Measurements from ENCODE around the gene UMPS.
A peak's percentile ranks its signal among the peaks of the same experiment; 100 is the strongest.
"Not testable (repeated sequence)": the region's sequence is repeated elsewhere in the genome, so short reads cannot be mapped to it uniquely, and the experiment has no call there.

Gene UMPS

GRCh38 chr3:124748560-124749198 lies 18.4 kb downstream of the UMPS start:
- TF ChIP-seq, protein P1, sequence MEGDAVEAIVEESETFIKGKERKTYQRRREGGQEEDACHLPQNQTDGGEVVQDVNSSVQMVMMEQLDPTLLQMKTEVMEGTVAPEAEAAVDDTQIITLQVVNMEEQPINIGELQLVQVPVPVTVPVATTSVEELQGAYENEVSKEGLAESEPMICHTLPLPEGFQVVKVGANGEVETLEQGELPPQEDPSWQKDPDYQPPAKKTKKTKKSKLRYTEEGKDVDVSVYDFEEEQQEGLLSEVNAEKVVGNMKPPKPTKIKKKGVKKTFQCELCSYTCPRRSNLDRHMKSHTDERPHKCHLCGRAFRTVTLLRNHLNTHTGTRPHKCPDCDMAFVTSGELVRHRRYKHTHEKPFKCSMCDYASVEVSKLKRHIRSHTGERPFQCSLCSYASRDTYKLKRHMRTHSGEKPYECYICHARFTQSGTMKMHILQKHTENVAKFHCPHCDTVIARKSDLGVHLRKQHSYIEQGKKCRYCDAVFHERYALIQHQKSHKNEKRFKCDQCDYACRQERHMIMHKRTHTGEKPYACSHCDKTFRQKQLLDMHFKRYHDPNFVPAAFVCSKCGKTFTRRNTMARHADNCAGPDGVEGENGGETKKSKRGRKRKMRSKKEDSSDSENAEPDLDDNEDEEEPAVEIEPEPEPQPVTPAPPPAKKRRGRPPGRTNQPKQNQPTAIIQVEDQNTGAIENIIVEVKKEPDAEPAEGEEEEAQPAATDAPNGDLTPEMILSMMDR (conservative IDR thresholded peaks at IDR 0.05), result no peak
- no peak overlapping the region for H3K27ac ChIP-seq

- not testable (repeated sequence) for H3K27ac ChIP-seq
Observed at GRCh38 chr3:124749877-124750276, 19.6 kb downstream of the UMPS start.

DNA sequence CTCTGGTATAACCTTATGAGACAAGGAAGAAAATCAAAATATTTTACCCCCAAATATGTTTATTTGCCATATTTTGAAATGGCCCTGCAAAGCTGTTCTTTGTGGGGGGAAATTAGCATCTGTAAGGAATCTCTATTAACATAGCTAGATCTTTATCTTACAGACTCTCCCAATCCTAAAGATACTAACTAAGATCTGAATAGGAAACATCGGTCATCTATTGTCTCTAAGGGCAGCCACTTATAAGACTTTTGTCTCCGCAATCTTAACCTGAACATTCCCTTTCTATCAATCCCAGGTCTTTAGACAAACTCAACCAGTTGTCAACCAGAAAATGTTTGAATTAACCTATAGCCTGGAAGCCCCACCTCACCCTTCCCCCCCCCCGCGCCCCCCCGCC lies 21.2 kb downstream of the UMPS start:
- TF ChIP-seq, protein P1 (conservative IDR thresholded peaks at IDR 0.05), result no peak

GRCh38 chr3:124752051-124752450 lies 21.8 kb downstream of the UMPS start:
- H3K27ac ChIP-seq, result no peak overlapping the region
- TF ChIP-seq, protein P1 (conservative IDR thresholded peaks at IDR 0.05), result no peak

More for the DNA sequence above, 21.2 kb downstream of the UMPS start:
- H3K27ac ChIP-seq, result no peak overlapping the region

DNA sequence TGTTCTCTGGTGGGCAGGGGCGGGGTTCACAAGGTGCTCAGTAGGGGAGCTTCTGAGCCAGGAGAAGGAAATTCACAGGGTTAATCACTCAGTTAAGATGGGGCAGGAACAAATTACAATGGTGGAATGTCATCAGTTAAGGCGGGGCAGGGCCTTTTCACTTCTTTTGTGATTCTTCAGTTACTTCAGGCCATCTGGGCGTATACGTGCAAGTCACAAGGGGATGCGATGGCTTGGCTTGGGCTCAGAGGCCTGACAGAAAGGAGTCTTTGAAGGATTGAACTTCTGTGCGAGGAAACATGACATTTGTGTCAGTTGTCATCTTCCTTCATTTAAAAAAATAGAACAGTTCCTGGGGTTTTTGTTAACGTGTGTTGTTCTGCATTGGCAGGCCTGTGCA lies 27.7 kb downstream of the UMPS start:
- H3K27ac ChIP-seq, result not testable (repeated sequence)

DNA sequence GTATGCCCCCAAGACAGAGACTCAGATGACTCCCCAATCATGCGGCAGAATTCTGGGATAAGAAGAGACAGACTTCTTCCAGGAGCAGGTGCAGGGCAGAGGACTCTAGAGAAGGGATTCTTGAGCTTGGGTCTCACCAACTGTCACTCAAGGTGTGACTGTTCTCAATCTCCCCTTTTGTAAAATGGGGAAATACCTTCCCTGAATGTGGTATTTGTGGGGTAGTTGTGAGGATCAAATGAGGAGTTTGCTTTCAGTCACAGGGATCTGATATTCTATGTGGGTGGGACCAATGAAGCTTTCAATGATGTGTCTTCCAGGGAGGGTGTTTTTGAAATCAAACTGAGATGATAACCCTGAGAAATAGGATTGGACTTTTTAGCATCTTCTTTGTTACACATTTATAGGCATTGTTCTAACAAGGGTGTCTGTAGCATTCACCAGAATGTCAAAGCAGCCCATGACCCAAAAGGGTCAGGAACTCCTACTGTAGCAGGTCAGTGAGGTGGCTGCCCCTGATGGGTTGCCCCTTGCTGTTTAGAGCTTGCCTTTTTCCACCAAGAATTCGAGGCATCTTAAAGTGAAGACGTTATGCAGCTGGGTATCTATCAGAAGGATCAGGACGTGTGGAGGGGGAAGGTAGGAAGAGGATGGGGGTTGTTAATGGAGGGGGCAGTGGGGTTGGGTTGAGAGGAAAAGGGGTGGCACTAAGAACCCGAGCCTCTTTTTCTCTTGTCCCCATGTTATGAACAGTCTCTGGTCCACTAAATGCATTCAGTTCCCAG lies 28.8 kb downstream of the UMPS start:
- H3K27ac ChIP-seq, result no peak overlapping the region
- TF ChIP-seq, protein P1 (conservative IDR thresholded peaks at IDR 0.05), result no peak

DNA sequence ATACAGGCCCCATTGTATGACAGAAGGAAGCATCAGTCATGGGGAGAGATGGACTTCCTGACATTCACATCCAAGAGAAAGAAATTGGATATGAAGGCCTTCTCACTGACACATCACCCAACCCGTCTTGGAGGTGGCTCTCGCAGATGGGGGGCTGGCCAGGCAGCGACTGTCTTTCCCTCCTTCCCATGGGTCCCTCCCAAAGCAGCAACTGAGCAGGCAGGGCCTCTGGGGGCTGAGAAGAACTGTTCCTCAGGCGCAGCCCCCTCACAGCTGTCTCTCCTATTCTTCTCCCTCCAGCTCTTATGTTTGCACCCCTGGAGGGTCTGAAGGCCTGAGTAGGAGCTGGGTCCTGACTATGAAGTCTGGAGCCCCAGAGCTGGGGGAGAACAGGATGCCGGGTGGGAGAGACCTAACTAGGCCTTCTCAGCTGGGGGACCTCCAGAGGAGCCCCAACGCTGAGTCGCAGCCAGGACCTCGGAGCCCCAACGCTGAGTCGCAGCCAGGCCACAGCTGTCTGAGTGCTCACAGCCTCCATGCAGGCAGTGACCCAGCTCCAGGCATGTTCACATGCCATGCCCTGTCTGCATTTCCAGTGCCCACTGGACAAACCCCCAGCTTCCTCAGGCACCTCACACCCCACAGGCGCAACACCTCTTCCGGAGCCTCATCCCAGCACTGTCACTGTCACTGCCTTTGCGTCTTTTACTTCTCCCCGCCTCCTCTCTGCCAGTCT lies 29.6 kb downstream of the UMPS start:
- TF ChIP-seq, protein P1 (conservative IDR thresholded peaks at IDR 0.05), result no peak
- H3K27ac ChIP-seq, result no peak overlapping the region

- H3K27ac ChIP-seq, result peak overlapping the region; percentile 70; the same call in 1 of the 2 replicates
Observed at GRCh38 chr3:124760601-124761000, 30.3 kb downstream of the UMPS start.

More at GRCh38 chr3:124760601-124761000, 30.3 kb downstream of the UMPS start:
- TF ChIP-seq, protein P1 (conservative IDR thresholded peaks at IDR 0.05), result no peak
